Activated naive CD4-positive, alpha-beta T cell treated with anti-CD3 and anti-CD28 coated beads, Interleukin-2, amount 10 ng/mL, durations not matched to agents 7 days and 5 days (primary cell): ENCODE data around the gene FRMD8.

Experiments
- CTCF ChIA-PET: fragments of 350-600 bp; sonication (Branson Sonifier 250); formaldehyde crosslinking; loops from one replicate; lab custom pipeline; 2021; ENCODE audit warnings: antibody characterized with exemption; lab: Charles Lee
- DNase-seq: peaks from one replicate; pipeline ENCODE4 v3.0.0-alpha.2; 2020
- H3K27ac Mint-ChIP-seq: one replicate; pipeline ENCODE4 v1.8.0; 2021; ENCODE audit warnings: mild to moderate bottlenecking, moderate library complexity, mixed read lengths
- H3K27me3 Mint-ChIP-seq: one replicate; pipeline ENCODE4 v1.8.0; 2021; ENCODE audit warnings: mild to moderate bottlenecking, mixed read lengths
- H3K36me3 Mint-ChIP-seq: one replicate; pipeline ENCODE4 v1.8.0; 2021; ENCODE audit warnings: mixed read lengths
- H3K4me1 Mint-ChIP-seq: one replicate; pipeline ENCODE4 v1.8.0; 2021; ENCODE audit warnings: mixed read lengths
- H3K4me3 Mint-ChIP-seq: one replicate; pipeline ENCODE4 v1.8.0; 2021; ENCODE audit warnings: mild to moderate bottlenecking, moderate library complexity, mixed read lengths
- H3K9me3 Mint-ChIP-seq: one replicate; pipeline ENCODE4 v1.8.0; 2021; ENCODE audit warnings: mixed read lengths

FRMD8 gene

DNA sequence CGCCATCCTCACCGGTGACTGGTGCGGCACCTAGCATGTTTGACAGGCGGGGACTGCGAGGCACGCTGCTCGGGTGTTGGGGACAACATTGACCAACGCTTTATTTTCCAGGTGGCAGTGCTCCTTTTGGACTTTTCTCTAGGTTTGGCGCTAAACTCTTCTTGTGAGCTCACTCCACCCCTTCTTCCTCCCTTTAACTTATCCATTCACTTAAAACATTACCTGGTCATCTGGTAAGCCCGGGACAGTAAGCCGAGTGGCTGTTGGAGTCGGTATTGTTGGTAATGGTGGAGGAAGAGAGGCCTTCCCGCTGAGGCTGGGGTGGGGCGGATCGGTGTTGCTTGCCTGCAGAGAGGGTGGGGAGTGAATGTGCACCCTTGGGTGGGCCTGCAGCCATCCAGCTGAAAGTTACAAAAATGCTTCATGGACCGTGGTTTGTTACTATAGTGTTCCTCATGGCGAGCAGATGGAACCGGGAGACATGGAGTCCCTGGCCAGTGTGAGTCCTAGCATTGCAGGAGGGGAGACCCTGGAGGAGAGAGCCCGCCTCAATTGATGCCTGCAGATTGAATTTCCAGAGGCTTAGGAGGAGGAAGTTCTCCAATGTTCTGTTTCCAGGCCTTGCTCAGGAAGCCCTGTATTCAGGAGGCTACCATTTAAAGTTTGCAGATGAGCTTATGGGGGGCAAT is 37.2 kb downstream of the FRMD8 start:
- H3K4me1 Mint-ChIP-seq = peaks cover 43% of the 10 kb centered on the region
- H3K27me3 Mint-ChIP-seq = peaks cover 27% of the 10 kb centered on the region
- H3K27ac Mint-ChIP-seq = peak overlapping the region; percentile 97
- peak overlapping the region; percentile 87 for H3K4me3 Mint-ChIP-seq
- DNase-seq = peak; percentile 59
- peaks cover 64% of the 10 kb centered on the region for H3K36me3 Mint-ChIP-seq
- CTCF ChIA-PET = interaction anchor here (2.1 to 6.3 kb wide), 2 partner anchors 75 to 81 kb away, joined by 7 to 53 read pairs; partner anchors contain the start of gene MALAT1
- H3K9me3 Mint-ChIP-seq = no peaks in the 10 kb centered on the region

DNA sequence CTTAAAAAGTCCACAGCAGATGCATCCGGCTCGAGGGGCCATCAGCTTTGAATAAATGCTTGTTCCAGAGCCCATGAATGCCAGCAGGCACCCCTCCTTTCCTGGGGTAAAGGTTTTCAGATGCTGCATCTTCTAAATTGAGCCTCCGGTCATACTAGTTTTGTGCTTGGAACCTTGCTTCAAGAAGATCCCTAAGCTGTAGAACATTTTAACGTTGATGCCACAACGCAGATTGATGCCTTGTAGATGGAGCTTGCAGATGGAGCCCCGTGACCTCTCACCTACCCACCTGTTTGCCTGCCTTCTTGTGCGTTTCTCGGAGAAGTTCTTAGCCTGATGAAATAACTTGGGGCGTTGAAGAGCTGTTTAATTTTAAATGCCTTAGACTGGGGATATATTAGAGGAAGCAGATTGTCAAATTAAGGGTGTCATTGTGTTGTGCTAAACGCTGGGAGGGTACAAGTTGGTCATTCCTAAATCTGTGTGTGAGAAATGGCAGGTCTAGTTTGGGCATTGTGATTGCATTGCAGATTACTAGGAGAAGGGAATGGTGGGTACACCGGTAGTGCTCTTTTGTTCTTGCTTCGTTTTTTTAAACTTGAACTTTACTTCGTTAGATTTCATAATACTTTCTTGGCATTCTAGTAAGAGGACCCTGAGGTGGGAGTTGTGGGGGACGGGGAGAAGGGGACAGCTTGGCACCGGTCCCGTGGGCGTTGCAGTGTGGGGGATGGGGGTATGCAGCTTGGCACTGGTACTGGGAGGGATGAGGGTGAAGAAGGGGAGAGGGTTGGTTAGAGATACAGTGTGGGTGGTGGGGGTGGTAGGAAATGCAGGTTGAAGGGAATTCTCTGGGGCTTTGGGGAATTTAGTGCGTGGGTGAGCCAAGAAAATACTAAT is 38.0 kb downstream of the FRMD8 start:
- Mint-ChIP-seq H3K9me3 (no peaks in the 10 kb centered on the region), H3K27ac (peak overlapping the region; percentile 97), H3K27me3 (peaks cover 27% of the 10 kb centered on the region), H3K4me3 (peak overlapping the region; percentile 87), H3K36me3 (peaks cover 66% of the 10 kb centered on the region), H3K4me1 (peaks cover 45% of the 10 kb centered on the region)
- DNase-seq = peak; percentile 75
- CTCF ChIA-PET = interaction anchor here (1.1 to 6.3 kb wide), 3 partner anchors 52 to 80 kb away, joined by 3 to 53 read pairs (median 7); partner anchors contain the start of gene MALAT1

- peak overlapping the region; percentile 87 for H3K4me3 Mint-ChIP-seq
- peaks cover 71% of the 10 kb centered on the region for H3K36me3 Mint-ChIP-seq
- CTCF ChIA-PET = interaction anchor here (1.1 to 6.3 kb wide), 2 partner anchors 51 to 73 kb away, joined by 3 to 53 read pairs; partner anchors contain the start of gene MALAT1
- H3K4me1 Mint-ChIP-seq = peaks cover 47% of the 10 kb centered on the region
- DNase-seq = peak; percentile 88
- no peaks in the 10 kb centered on the region for H3K9me3 Mint-ChIP-seq
- peak overlapping the region; percentile 97 for H3K27ac Mint-ChIP-seq
- H3K27me3 Mint-ChIP-seq = peaks cover 27% of the 10 kb centered on the region
These were observed 38.9 kb downstream of the FRMD8 start for GRCh38 chr11:65425105-65425970.

- Mint-ChIP-seq H3K27ac (peak overlapping the region; percentile 97), H3K4me1 (peaks cover 50% of the 10 kb centered on the region), H3K36me3 (peaks cover 76% of the 10 kb centered on the region), H3K27me3 (peaks cover 27% of the 10 kb centered on the region), H3K4me3 (peak overlapping the region; percentile 87), H3K9me3 (no peaks in the 10 kb centered on the region)
- CTCF ChIA-PET = no interaction called here
- DNase-seq = no peak
These were observed 39.8 kb downstream of the FRMD8 start for GRCh38 chr11:65425971-65426838.

DNA sequence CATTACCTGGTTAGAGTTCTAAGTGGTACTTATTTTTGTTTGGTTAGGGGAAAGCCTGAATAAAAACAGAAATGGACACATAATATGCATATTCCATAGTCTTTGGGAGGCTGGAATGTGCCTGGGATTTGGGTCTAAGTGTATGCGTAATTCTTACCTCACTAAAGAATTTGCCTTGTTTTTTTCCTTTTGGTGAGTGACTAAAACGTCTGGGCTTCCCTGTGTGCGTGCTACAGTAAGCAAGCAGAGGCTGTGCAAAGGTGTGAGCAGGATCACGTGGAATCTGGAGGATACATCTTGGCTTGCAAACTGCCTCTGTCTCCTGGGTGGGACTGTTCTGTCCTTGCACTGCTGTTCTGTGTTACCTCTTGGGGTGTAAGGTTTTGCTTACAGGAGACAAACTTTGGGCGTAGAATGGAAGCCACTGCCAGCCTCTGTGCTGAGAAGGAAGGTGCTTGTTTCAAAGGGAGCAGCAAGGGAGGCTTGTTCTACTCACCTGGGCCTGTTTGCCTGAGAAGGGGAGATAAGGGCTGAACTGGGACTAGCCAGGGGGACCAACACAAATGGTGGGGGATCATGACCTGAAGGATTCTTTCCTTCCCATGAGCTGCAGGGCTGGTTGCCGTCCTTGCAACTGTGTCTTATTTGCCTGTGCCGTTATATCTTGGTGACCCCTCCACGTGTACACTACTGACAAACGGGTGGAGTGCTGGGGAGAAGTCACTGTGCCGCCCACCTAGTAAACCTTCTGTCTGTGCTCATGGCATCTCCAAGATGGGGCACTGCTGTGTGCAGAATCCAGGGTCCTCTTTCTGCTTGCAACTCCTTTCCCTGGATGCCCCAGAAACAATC is 40.6 kb downstream of the FRMD8 start:
- Mint-ChIP-seq H3K27me3 (peaks cover 25% of the 10 kb centered on the region), H3K27ac (peak overlapping the region; percentile 97), H3K9me3 (no peaks in the 10 kb centered on the region), H3K4me3 (peak overlapping the region; percentile 87), H3K36me3 (peaks cover 81% of the 10 kb centered on the region), H3K4me1 (peaks cover 58% of the 10 kb centered on the region)
- CTCF ChIA-PET = interaction anchor here (0.6 to 1.7 kb wide), 2 partner anchors 8 to 26 kb away, joined by 3 read pairs; no protein-coding TSS in a partner anchor
- DNase-seq = peak; percentile 48

- H3K4me3 Mint-ChIP-seq = peak overlapping the region; percentile 87
- H3K4me1 Mint-ChIP-seq = peaks cover 66% of the 10 kb centered on the region
- H3K36me3 Mint-ChIP-seq = peaks cover 80% of the 10 kb centered on the region
- peak overlapping the region; percentile 97 for H3K27ac Mint-ChIP-seq
- peaks cover 16% of the 10 kb centered on the region for H3K27me3 Mint-ChIP-seq
- DNase-seq = peak; percentile 50
- H3K9me3 Mint-ChIP-seq = no peaks in the 10 kb centered on the region
- CTCF ChIA-PET = interaction anchor here (0.6 to 1.7 kb wide), 3 partner anchors 9 to 69 kb away, joined by 3 to 5 read pairs (median 3); no protein-coding TSS in a partner anchor
These were observed 41.5 kb downstream of the FRMD8 start for GRCh38 chr11:65427691-65428577.

- H3K4me1 Mint-ChIP-seq = peaks cover 71% of the 10 kb centered on the region
- H3K27ac Mint-ChIP-seq = peak overlapping the region; percentile 97
- H3K9me3 Mint-ChIP-seq = no peaks in the 10 kb centered on the region
- CTCF ChIA-PET = interaction anchor here (1.7 kb wide), 2 partner anchors 9 to 69 kb away, joined by 3 to 5 read pairs; no protein-coding TSS in a partner anchor
- H3K27me3 Mint-ChIP-seq = peaks cover 9% of the 10 kb centered on the region
- no peak for DNase-seq
- peaks cover 78% of the 10 kb centered on the region for H3K36me3 Mint-ChIP-seq
- peak overlapping the region; percentile 87 for H3K4me3 Mint-ChIP-seq
These were observed 42.2 kb downstream of the FRMD8 start for GRCh38 chr11:65428578-65429067.

DNA sequence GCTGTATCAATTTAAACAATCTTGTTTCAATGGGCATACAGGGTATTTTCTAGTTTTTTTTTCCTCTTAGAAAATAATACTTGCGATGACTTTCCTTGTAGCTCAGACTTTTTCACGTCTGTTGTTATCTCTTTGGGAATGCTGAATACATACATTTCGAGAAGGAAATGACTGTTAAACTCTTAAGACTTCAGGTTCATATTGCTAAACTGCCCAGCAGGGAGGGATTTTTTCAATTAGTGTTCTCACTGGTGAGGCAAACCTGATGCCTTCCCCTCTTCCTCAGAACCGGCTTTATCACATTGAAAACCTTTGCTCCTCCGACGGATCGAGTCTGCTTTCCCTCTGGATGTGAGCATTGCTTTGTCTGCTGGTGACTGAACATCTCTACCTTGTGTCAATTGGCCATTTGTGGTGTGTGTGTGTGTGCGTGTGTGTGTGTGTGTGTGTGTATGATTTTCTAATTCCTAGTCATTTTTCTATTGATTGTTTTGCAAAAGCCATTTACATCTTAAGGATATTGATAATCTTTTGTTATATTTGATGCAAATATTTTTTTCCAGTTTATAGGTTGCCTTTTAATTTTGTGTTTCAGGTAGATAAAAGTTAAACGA is 42.7 kb downstream of the FRMD8 start:
- peak overlapping the region; percentile 87 for H3K4me3 Mint-ChIP-seq
- peaks cover 74% of the 10 kb centered on the region for H3K4me1 Mint-ChIP-seq
- CTCF ChIA-PET = interaction anchor here (1.1 to 1.7 kb wide), 3 partner anchors 10 to 68 kb away, joined by 3 to 6 read pairs (median 5); no protein-coding TSS in a partner anchor
- DNase-seq = peak; percentile 34
- H3K36me3 Mint-ChIP-seq = peaks cover 76% of the 10 kb centered on the region
- H3K27ac Mint-ChIP-seq = peak overlapping the region; percentile 97
- H3K27me3 Mint-ChIP-seq = peaks cover 5% of the 10 kb centered on the region
- no peaks in the 10 kb centered on the region for H3K9me3 Mint-ChIP-seq

GRCh38 chr11:65429724-65430405 is 43.4 kb downstream of the FRMD8 start:
- Mint-ChIP-seq H3K27me3 (peaks cover 5% of the 10 kb centered on the region), H3K36me3 (peaks cover 76% of the 10 kb centered on the region), H3K9me3 (no peaks in the 10 kb centered on the region), H3K27ac (peak overlapping the region; percentile 97), H3K4me1 (peaks cover 81% of the 10 kb centered on the region), H3K4me3 (peak overlapping the region; percentile 87)
- CTCF ChIA-PET = interaction anchor here (0.8 to 1.3 kb wide), 7 partner anchors 10 to 79 kb away, joined by 3 to 6 read pairs (median 3); no protein-coding TSS in a partner anchor
- peak; percentile 68 for DNase-seq
